ENCODE data around the gene EID3. TPM values are rescaled to one million over a fixed set of nuclear protein-coding genes. Genes with fewer than 3 reads are reported as not detected.
A peak's percentile ranks its signal among the peaks of the same experiment; 100 is the strongest.

The EID3 gene
- total RNA-seq = 8.2 and 18.0 TPM in 2 replicates
- 2.3 and 3.5 TPM in 2 replicates for polyA plus RNA-seq
- 1.4 and 2.9 TPM in 2 replicates for polyA plus RNA-seq (2012)
- 0.37 TPM in 1 of 2 replicates, not detected in the other for polyA minus RNA-seq (ENCODE audit: low replicate concordance)

DNA sequence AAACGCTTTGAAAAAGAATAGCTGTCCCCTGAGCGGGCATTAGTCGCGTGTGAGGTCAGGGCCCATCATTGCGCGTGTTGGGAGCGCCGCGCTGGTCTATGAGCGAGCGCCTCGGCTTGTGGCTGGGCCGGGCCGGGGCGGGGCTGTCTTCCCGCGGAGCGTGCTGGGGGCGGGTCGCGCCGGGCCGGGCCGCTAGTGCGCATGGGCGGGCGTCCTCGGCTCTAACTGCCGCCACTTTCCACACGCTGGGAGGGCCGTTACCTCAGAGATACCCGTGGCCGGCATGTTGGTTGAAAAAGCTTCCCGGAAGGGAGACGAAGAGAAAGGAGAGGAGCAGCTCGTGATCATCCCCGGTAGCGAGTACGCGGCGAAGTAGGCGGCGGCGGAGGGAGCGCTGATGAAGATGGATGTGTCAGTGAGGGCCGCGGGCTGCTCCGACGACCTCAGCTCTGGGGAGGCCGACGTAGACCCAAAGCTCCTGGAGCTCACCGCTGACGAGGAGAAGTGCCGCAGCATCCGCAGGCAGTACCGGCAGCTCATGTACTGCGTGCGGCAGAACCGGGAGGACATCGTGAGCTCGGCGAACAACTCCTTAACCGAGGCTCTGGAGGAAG lies at the start of gene EID3:
EID3 (plus strand) TSS at position 202 of the 614 bp plus-strand sequence; CDS start at position 398, 196 bp downstream.
- peak within 1 kb of the TSS; percentile 85 for H3K4me2 ChIP-seq (ENCODE audit: extremely low read depth, insufficient read depth, low read length)
- H3K4me1 ChIP-seq (ENCODE audit: control insufficient read depth, extremely low read depth, insufficient read depth, low read length) = peaks cover 11% of the 10 kb centered on the region
- H3K9ac ChIP-seq (ENCODE audit: insufficient read depth, low read length) = peak within 1 kb of the TSS; percentile 60
- TF ChIP-seq, protein P1, sequence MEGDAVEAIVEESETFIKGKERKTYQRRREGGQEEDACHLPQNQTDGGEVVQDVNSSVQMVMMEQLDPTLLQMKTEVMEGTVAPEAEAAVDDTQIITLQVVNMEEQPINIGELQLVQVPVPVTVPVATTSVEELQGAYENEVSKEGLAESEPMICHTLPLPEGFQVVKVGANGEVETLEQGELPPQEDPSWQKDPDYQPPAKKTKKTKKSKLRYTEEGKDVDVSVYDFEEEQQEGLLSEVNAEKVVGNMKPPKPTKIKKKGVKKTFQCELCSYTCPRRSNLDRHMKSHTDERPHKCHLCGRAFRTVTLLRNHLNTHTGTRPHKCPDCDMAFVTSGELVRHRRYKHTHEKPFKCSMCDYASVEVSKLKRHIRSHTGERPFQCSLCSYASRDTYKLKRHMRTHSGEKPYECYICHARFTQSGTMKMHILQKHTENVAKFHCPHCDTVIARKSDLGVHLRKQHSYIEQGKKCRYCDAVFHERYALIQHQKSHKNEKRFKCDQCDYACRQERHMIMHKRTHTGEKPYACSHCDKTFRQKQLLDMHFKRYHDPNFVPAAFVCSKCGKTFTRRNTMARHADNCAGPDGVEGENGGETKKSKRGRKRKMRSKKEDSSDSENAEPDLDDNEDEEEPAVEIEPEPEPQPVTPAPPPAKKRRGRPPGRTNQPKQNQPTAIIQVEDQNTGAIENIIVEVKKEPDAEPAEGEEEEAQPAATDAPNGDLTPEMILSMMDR (conservative IDR thresholded peaks at IDR 0.05 in 1 of 2, IDR thresholded peaks at IDR 0.05 in 1 of 2; ENCODE audit: low read depth in 1 of 2, low read length in 2 of 2) = no peak
- TF ChIP-seq EZH2 (IDR thresholded peaks at IDR 0.05; ENCODE audit: low read length, missing control alignments) = no peak
- no peaks in the 10 kb centered on the region for H3K36me3 ChIP-seq (ENCODE audit: control insufficient read depth, insufficient read depth, low read length)
- H3K9me3 ChIP-seq (ENCODE audit: control insufficient read depth, insufficient read depth, low read depth, low read length) = no peaks in the 10 kb centered on the region
- H2AFZ ChIP-seq (ENCODE audit: low read length) = no peak within 1 kb of the TSS
- peak within 1 kb of the TSS; percentile 27 to 59 (median 52) for H3K4me3 ChIP-seq (replicated peaks in 1 of 4; ENCODE audit: control extremely low read depth in 1 of 4, insufficient read depth in 1 of 4, low read depth in 3 of 4, low read length in 4 of 4)
- H3K79me2 ChIP-seq (ENCODE audit: control insufficient read depth, insufficient read depth, low read length) = peaks cover 95% of the 10 kb centered on the region
- peak within 1 kb of the TSS; percentile 81 for H3K27ac ChIP-seq (ENCODE audit: insufficient read depth, low read length)
- no peaks in the 10 kb centered on the region for H3K27me3 ChIP-seq (ENCODE audit: control insufficient read depth, insufficient read depth, low read length)
- peaks cover 15% of the 10 kb centered on the region for H4K20me1 ChIP-seq (ENCODE audit: control insufficient read depth, extremely low read depth, insufficient read depth, low read length)
- DNase-seq (ENCODE audit: low read depth in 2 of 2) = peak; percentile 75 to 81

GRCh38 chr12:104257913-104258472 lies 45.5 kb upstream of the EID3 start:
- Histone ChIP-seq H3K27ac (ENCODE audit: insufficient read depth, low read length) (no peak overlapping the region), H3K4me3 (replicated peaks in 1 of 4; ENCODE audit: control extremely low read depth in 1 of 4, insufficient read depth in 1 of 4, low read depth in 3 of 4, low read length in 4 of 4) (no peak overlapping the region), H3K36me3 (ENCODE audit: control insufficient read depth, insufficient read depth, low read length) (no peaks in the 10 kb centered on the region), H3K27me3 (ENCODE audit: control insufficient read depth, insufficient read depth, low read length) (no peaks in the 10 kb centered on the region), H2AFZ (ENCODE audit: low read length) (no peak overlapping the region), H3K79me2 (ENCODE audit: control insufficient read depth, insufficient read depth, low read length) (no peaks in the 10 kb centered on the region), H3K9ac (ENCODE audit: insufficient read depth, low read length) (no peak overlapping the region), H3K4me1 (ENCODE audit: control insufficient read depth, extremely low read depth, insufficient read depth, low read length) (no peaks in the 10 kb centered on the region), H3K4me2 (ENCODE audit: extremely low read depth, insufficient read depth, low read length) (no peak overlapping the region), H3K9me3 (ENCODE audit: control insufficient read depth, insufficient read depth, low read depth, low read length) (no peaks in the 10 kb centered on the region), H4K20me1 (ENCODE audit: control insufficient read depth, extremely low read depth, insufficient read depth, low read length) (no peaks in the 10 kb centered on the region)
- DNase-seq (ENCODE audit: low read depth in 2 of 2) = no peak
- TF ChIP-seq EZH2 (IDR thresholded peaks at IDR 0.05; ENCODE audit: low read length, missing control alignments) = no peak
- TF ChIP-seq, protein P1 (conservative IDR thresholded peaks at IDR 0.05 in 1 of 2, IDR thresholded peaks at IDR 0.05 in 1 of 2; ENCODE audit: low read depth in 1 of 2, low read length in 2 of 2) = no peak

DNA sequence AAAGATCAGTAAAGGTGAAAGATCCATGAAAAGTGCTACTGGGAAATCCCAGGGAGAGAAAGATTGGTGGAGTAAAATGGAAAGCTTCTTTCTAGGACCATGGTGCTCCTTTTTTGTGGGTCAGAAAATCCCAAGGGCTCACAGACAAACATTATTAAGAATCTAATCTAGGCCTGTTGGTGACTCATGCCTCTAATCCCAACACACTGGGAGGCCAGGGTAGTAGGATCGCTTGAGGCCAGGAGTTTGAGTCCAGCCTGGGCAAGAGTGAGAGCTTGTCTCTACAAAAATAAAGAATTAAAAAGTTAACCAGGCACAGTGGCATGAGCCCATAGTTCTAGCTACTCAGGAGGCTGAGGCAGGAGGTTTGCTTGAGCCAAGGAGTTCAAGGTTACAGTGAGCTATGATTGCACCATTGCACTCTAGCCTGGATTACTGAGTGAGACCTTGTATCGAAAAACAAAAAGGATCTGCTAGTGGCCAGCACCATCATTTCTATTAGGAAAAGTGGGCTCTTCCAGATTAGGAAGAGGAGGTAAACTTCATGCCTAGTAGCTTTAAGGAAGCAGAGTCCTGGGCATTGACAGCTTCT lies 45.0 kb upstream of the EID3 start:
- TF ChIP-seq, protein P1 (conservative IDR thresholded peaks at IDR 0.05 in 1 of 2, IDR thresholded peaks at IDR 0.05 in 1 of 2; ENCODE audit: low read depth in 1 of 2, low read length in 2 of 2) = no peak
- TF ChIP-seq EZH2 (IDR thresholded peaks at IDR 0.05; ENCODE audit: low read length, missing control alignments) = no peak
- no peaks in the 10 kb centered on the region for H4K20me1 ChIP-seq (ENCODE audit: control insufficient read depth, extremely low read depth, insufficient read depth, low read length)
- H2AFZ ChIP-seq (ENCODE audit: low read length) = no peak overlapping the region
- H3K36me3 ChIP-seq (ENCODE audit: control insufficient read depth, insufficient read depth, low read length) = no peaks in the 10 kb centered on the region
- DNase-seq (ENCODE audit: low read depth in 2 of 2) = no peak
- no peaks in the 10 kb centered on the region for H3K79me2 ChIP-seq (ENCODE audit: control insufficient read depth, insufficient read depth, low read length)
- H3K27me3 ChIP-seq (ENCODE audit: control insufficient read depth, insufficient read depth, low read length) = no peaks in the 10 kb centered on the region
- H3K4me2 ChIP-seq (ENCODE audit: extremely low read depth, insufficient read depth, low read length) = no peak overlapping the region
- H3K4me3 ChIP-seq (replicated peaks in 1 of 4; ENCODE audit: control extremely low read depth in 1 of 4, insufficient read depth in 1 of 4, low read depth in 3 of 4, low read length in 4 of 4) = no peak overlapping the region
- H3K9me3 ChIP-seq (ENCODE audit: control insufficient read depth, insufficient read depth, low read depth, low read length) = no peaks in the 10 kb centered on the region
- no peak overlapping the region for H3K27ac ChIP-seq (ENCODE audit: insufficient read depth, low read length)
- H3K4me1 ChIP-seq (ENCODE audit: control insufficient read depth, extremely low read depth, insufficient read depth, low read length) = no peaks in the 10 kb centered on the region
- H3K9ac ChIP-seq (ENCODE audit: insufficient read depth, low read length) = no peak overlapping the region

All from fibroblast of lung (primary cell).